A673 (cell line): ENCODE measurements around the gene ITM2B. TPM values are rescaled to one million over a fixed set of nuclear protein-coding genes. Genes with fewer than 3 reads are reported as not detected.

Source experiments
- BruUV-seq: library from RNA; stranded (reverse); fragments of 400-500 nt; replicated peaks from 2 replicates; lab custom pipeline; 2021; lab: Mats Ljungman, UMichigan
- CTCF ChIA-PET: fragments of 300-600 bp; sonication (Branson Sonifier 250); formaldehyde crosslinking; loops from one replicate; lab custom pipeline; 2022; ENCODE audit warnings: antibody characterized with exemption; lab: Charles Lee
- POLR2A ChIA-PET: fragments of 300-600 bp; sonication (Branson Sonifier 250); formaldehyde crosslinking; loops from one replicate; lab custom pipeline; 2022; ENCODE audit warnings: antibody characterized with exemption; ENCODE audit not compliant: low non-redundant PET; lab: Charles Lee
- DNase-seq: peaks from one replicate; pipeline ENCODE4 v3.0.0-alpha.2; 2015; ENCODE audit warnings: low spot score
- H3K27ac ChIP-seq: fragments of 200-600 bp; sonication (generic); 2 replicates; pipeline ENCODE4 v1.5.1; 2016; ENCODE audit warnings: mixed run types, low read depth, mild to moderate bottlenecking, mixed read lengths, antibody characterized with exemption, low read length; ENCODE audit not compliant: poor library complexity, severe bottlenecking
- H3K27me3 ChIP-seq: fragments of 200-600 bp; sonication (generic); replicated peaks from 2 replicates; pipeline ENCODE4 v1.6.1; 2017; ENCODE audit warnings: mixed run types, low read depth, mild to moderate bottlenecking, mixed read lengths, antibody characterized with exemption, low read length; ENCODE audit not compliant: insufficient read depth, poor library complexity
- H3K36me3 ChIP-seq: fragments of 200-600 bp; sonication (generic); 2 replicates; pipeline ENCODE4 v1.6.1; 2016; ENCODE audit warnings: mixed run types, mild to moderate bottlenecking, mixed read lengths, antibody characterized with exemption, low read length; ENCODE audit not compliant: insufficient read depth, poor library complexity, severe bottlenecking
- H3K4me1 ChIP-seq: fragments of 200-600 bp; sonication (generic); 2 replicates; pipeline ENCODE4 v1.6.1; 2017; ENCODE audit warnings: mixed run types, mild to moderate bottlenecking, mixed read lengths, antibody characterized with exemption, low read length; ENCODE audit not compliant: insufficient read depth, poor library complexity, severe bottlenecking
- H3K4me3 ChIP-seq: fragments of 200-600 bp; sonication (generic); 2 replicates; pipeline ENCODE4 v1.5.1; 2016; ENCODE audit warnings: low read depth, mixed run types, mild to moderate bottlenecking, mixed read lengths, low read length; ENCODE audit not compliant: poor library complexity, severe bottlenecking
- H3K9me3 ChIP-seq: fragments of 200-600 bp; sonication (generic); 2 replicates; pipeline ENCODE4 v1.6.1; 2016; ENCODE audit warnings: mixed run types, low read depth, mild to moderate bottlenecking, mixed read lengths, antibody characterized with exemption, low read length; ENCODE audit not compliant: poor library complexity, severe bottlenecking
- EZH2 ChIP-seq: fragments of 200-600 bp; sonication (generic); IDR thresholded peaks from 2 replicates; pipeline ENCODE4 v1.6.1; 2017; ENCODE audit warnings: borderline replicate concordance, low read depth, mild to moderate bottlenecking, mixed read lengths, antibody characterized with exemption, low read length; ENCODE audit not compliant: poor library complexity, severe bottlenecking
- intact Hi-C: fragments of 100-400 bp; cut with micrococcal nuclease; formaldehyde crosslinking; loops from one replicate; pipeline ENCODE4 v1.10.0; 2022; ENCODE audit not compliant: unreplicated experiment
- total RNA-seq: library from RNA; stranded (reverse); gene quantifications from 2 replicates; pipeline ENCODE4 v1.2.3, GENCODE V29; 2021
- TF ChIP-seq, protein P1 (sequence below): fragments of 300-800, 200-600 bp; sonication (generic); conservative IDR thresholded peaks from 2 replicates; pipeline ENCODE4 v1.5.1; 2017; ENCODE audit warnings: low read depth, mild to moderate bottlenecking, antibody characterized with exemption, low read length, moderate library complexity, mixed read lengths

The ITM2B gene
- total RNA-seq, 1 experiment from 2014 or later = 190 TPM

DNA sequence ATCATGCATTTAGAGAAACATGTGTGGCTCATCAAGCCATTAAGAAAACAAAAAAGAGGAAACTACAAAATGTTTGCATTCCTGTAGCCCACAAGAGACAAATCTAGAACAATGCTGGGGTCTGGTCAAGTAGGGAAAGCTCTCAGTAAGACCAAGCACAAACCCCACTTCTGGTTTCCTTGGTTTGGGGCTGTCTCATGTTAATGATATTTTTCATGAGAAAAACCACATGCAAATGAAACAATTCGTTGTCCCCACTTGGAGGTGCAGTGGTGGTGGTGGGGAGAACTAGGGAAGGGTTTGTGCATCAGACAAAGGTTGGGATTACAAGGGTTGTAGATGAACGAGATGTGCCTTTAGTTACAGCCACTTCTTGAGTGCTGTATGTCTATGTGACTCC lies 63.5 kb downstream of the ITM2B start:
- intact Hi-C loops = no loop called here
- no peaks in the 10 kb centered on the region for H3K9me3 ChIP-seq
- no TSS peak for BruUV-seq
- ChIA-PET CTCF (no interaction called here), POLR2A (no interaction called here)
- H3K27ac ChIP-seq = no peak overlapping the region
- no peaks in the 10 kb centered on the region for H3K27me3 ChIP-seq
- no peaks in the 10 kb centered on the region for H3K36me3 ChIP-seq
- no peaks in the 10 kb centered on the region for H3K4me1 ChIP-seq
- TF ChIP-seq, protein P1, sequence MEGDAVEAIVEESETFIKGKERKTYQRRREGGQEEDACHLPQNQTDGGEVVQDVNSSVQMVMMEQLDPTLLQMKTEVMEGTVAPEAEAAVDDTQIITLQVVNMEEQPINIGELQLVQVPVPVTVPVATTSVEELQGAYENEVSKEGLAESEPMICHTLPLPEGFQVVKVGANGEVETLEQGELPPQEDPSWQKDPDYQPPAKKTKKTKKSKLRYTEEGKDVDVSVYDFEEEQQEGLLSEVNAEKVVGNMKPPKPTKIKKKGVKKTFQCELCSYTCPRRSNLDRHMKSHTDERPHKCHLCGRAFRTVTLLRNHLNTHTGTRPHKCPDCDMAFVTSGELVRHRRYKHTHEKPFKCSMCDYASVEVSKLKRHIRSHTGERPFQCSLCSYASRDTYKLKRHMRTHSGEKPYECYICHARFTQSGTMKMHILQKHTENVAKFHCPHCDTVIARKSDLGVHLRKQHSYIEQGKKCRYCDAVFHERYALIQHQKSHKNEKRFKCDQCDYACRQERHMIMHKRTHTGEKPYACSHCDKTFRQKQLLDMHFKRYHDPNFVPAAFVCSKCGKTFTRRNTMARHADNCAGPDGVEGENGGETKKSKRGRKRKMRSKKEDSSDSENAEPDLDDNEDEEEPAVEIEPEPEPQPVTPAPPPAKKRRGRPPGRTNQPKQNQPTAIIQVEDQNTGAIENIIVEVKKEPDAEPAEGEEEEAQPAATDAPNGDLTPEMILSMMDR = no peak
- no peak for TF ChIP-seq EZH2
- no peak overlapping the region for H3K4me3 ChIP-seq
- DNase-seq = no peak

DNA sequence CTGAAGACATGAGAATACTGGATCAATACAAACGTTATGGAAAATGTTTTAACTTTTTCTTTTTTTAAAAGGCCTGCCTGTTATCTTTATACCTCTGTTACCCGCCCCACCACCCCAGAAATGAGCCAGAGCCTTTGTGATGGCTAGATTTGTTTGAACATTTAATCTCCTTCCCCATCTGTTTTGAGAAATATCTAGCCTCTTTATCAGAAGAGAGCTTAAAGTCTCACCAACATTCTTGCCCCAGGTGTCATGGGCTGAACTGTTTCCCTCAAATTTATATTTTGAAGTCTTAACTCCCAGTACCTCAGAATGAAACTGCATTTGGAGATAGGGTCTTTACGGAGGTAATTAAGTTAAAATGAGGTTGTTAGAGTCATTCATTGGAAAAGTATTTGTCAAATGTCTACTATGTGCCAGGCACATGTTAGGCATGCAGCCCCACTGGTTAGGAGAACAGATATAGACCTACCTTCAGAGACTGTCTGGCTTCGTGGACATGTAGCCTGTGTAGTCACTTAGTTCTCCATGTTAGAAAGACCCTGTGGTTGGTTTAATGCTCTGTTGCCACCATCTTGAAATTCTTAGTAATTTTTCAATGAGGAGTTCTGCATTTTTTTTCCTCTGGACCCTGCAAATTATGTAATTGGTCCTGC lies 64.3 kb downstream of the ITM2B start:
- no peak for DNase-seq
- no peak overlapping the region for H3K4me3 ChIP-seq
- ChIA-PET CTCF (no interaction called here), POLR2A (no interaction called here)
- H3K9me3 ChIP-seq = no peaks in the 10 kb centered on the region
- no peaks in the 10 kb centered on the region for H3K4me1 ChIP-seq
- H3K27ac ChIP-seq = no peak overlapping the region
- no TSS peak for BruUV-seq
- TF ChIP-seq, protein P1 = no peak
- no peak for TF ChIP-seq EZH2
- H3K27me3 ChIP-seq = no peaks in the 10 kb centered on the region
- intact Hi-C loops = no loop called here
- H3K36me3 ChIP-seq = no peaks in the 10 kb centered on the region

DNA sequence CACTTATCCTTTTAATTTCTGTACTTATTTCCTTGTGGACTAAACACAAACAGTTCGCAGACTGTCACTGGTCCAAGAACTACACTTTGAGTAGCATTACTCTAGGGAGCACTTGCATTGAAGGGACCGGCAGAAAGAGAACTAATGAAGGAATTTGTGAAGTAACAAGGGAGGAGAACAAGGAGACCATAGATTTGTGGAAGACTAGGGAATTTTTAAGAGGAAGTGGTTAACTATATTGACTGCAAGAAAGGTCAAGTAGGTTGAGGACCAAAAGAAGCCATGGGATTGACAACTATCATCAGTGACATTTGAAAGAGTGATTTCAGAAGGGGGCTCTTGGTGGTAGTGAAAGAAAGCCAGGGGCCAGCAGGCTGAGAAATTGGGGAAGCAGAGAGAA lies 66.6 kb downstream of the ITM2B start:
- H3K27me3 ChIP-seq = no peaks in the 10 kb centered on the region
- ChIA-PET POLR2A (no interaction called here), CTCF (no interaction called here)
- no peak overlapping the region for H3K4me3 ChIP-seq
- no peaks in the 10 kb centered on the region for H3K4me1 ChIP-seq
- TF ChIP-seq, protein P1 = no peak
- no peak for TF ChIP-seq EZH2
- BruUV-seq = no TSS peak
- H3K9me3 ChIP-seq = no peaks in the 10 kb centered on the region
- DNase-seq = no peak
- intact Hi-C loops = no loop called here
- no peaks in the 10 kb centered on the region for H3K36me3 ChIP-seq
- no peak overlapping the region for H3K27ac ChIP-seq
